PC-9 (cell line): ENCODE results near the gene NDUFAF8. TPM values are rescaled to one million over a fixed set of nuclear protein-coding genes. Genes with fewer than 3 reads are reported as not detected.

Experiments used
- BruUV-seq: library from RNA; stranded (reverse); fragments of 400-500 nt; replicated peaks from 2 replicates; lab custom pipeline; 2021; lab: Mats Ljungman, UMichigan
- CTCF ChIA-PET: fragments of 300-600 bp; sonication (Branson Sonifier 250); formaldehyde crosslinking; loops from one replicate; lab custom pipeline; 2022; ENCODE audit warnings: antibody characterized with exemption; lab: Charles Lee
- POLR2A ChIA-PET: fragments of 300-600 bp; sonication (Branson Sonifier 250); formaldehyde crosslinking; loops from one replicate; lab custom pipeline; 2022; ENCODE audit warnings: antibody characterized with exemption; ENCODE audit not compliant: unreplicated experiment; lab: Charles Lee
- DNase-seq, 2 experiments: peaks; one replicate each; pipeline versions ENCODE4 v3.0.0 to v3.0.0-alpha.2; 2015 to 2022; ENCODE audit warnings: mixed read lengths in 1 of 2
- H2AFZ ChIP-seq: fragments of 200-600 bp; sonication (generic); 2 replicates; pipeline ENCODE4 v1.8.1; 2017; ENCODE audit warnings: antibody characterized with exemption
- H3F3A ChIP-seq: fragments of 200-600 bp; sonication (generic); 2 replicates; pipeline ENCODE4 v1.8.1; 2017; ENCODE audit warnings: antibody characterized with exemption, mild to moderate bottlenecking, low read depth; ENCODE audit not compliant: insufficient read depth
- H3K27ac ChIP-seq: fragments of 200-600 bp; sonication (generic); 2 replicates; pipeline ENCODE4 v1.6.1; 2016; ENCODE audit warnings: mixed run types
- H3K27me3 ChIP-seq: fragments of 200-600 bp; sonication (generic); 2 replicates; pipeline ENCODE4 v1.6.1; 2016; ENCODE audit warnings: low read depth, mixed run types; ENCODE audit not compliant: insufficient read depth
- H3K36me3 ChIP-seq: fragments of 200-600 bp; sonication (generic); 2 replicates; pipeline ENCODE4 v1.6.1; 2016; ENCODE audit warnings: low read depth, mixed run types
- H3K4me1 ChIP-seq: fragments of 200-600 bp; sonication (generic); replicated peaks from 2 replicates; pipeline ENCODE4 v1.6.1; 2016; ENCODE audit warnings: mixed run types; ENCODE audit not compliant: insufficient read depth
- H3K4me2 ChIP-seq: fragments of 200-600 bp; sonication (generic); 2 replicates; pipeline ENCODE4 v1.6.1; 2017; ENCODE audit warnings: mixed run types
- H3K4me3 ChIP-seq: fragments of 200-600 bp; sonication (generic); 2 replicates; pipeline ENCODE4 v1.6.1; 2016; ENCODE audit warnings: mixed run types
- H3K79me2 ChIP-seq: fragments of 200-600 bp; sonication (generic); 2 replicates; pipeline ENCODE4 v1.6.1; 2017; ENCODE audit warnings: low read depth, mixed run types
- H3K9me2 ChIP-seq: fragments of 200-600 bp; sonication (generic); 2 replicates; pipeline ENCODE4 v1.8.1; 2017; ENCODE audit warnings: mild to moderate bottlenecking; ENCODE audit not compliant: insufficient read depth
- H3K9me3 ChIP-seq: fragments of 200-600 bp; sonication (generic); 2 replicates; pipeline ENCODE4 v1.8.1; 2016; ENCODE audit warnings: low read depth; ENCODE audit not compliant: insufficient read depth
- H4K20me1 ChIP-seq: fragments of 200-600 bp; sonication (generic); 2 replicates; pipeline ENCODE4 v1.8.1; 2017; ENCODE audit not compliant: insufficient read depth
- CTCF ChIP-seq: fragments of 200-600 bp; sonication (generic); conservative IDR thresholded peaks from 2 replicates; pipeline ENCODE4 v1.6.1; 2017; ENCODE audit warnings: mixed run types, antibody characterized with exemption, mild to moderate bottlenecking, moderate library complexity
- EZH2 ChIP-seq: fragments of 200-600 bp; sonication (generic); IDR thresholded peaks from 2 replicates; pipeline ENCODE4 v1.8.0; 2017; ENCODE audit warnings: antibody characterized with exemption, low read depth
- intact Hi-C: fragments of 100-400 bp; cut with micrococcal nuclease; formaldehyde crosslinking; loops from one replicate; pipeline ENCODE4 v1.10.0; 2022; ENCODE audit not compliant: unreplicated experiment
- total RNA-seq: library from RNA; stranded (reverse); gene quantifications from 2 replicates; pipeline ENCODE4 v1.2.3, GENCODE V29; 2021

NDUFAF8 gene
- total RNA-seq, 1 experiment from 2014 or later: 53.3 TPM

- Histone ChIP-seq H3K9me2 (no peaks in the 10 kb centered on the region), H3F3A (no peaks in the 10 kb centered on the region; the same call in 1 of the 2 replicates), H3K27me3 (no peaks in the 10 kb centered on the region), H3K27ac (no peak overlapping the region), H3K36me3 (no peaks in the 10 kb centered on the region), H3K9me3 (no peaks in the 10 kb centered on the region), H4K20me1 (no peaks in the 10 kb centered on the region; the same call in 1 of the 2 replicates), H3K79me2 (no peaks in the 10 kb centered on the region), H2AFZ (no peak overlapping the region), H3K4me2 (no peak overlapping the region), H3K4me1 (no peaks in the 10 kb centered on the region), H3K4me3 (no peak overlapping the region)
- TF ChIP-seq EZH2 (no peak), CTCF (no peak)
- POLR2A ChIA-PET: no interaction called here
- CTCF ChIA-PET: interaction anchor here (0.7 kb wide), 1 partner anchor 227 kb away, joined by 3 read pairs; no protein-coding TSS in a partner anchor
- BruUV-seq: no TSS peak
- no peak for DNase-seq
- intact Hi-C loops: no loop called here
Observed at GRCh38 chr17:81257533-81257932, 18.4 kb downstream of the NDUFAF8 start.

GRCh38 chr17:81258292-81258691 is 19.2 kb downstream of the NDUFAF8 start:
- Histone ChIP-seq H3K27ac (no peak overlapping the region), H3K36me3 (no peaks in the 10 kb centered on the region), H3K4me3 (no peak overlapping the region), H4K20me1 (no peaks in the 10 kb centered on the region; the same call in 1 of the 2 replicates), H3K27me3 (no peaks in the 10 kb centered on the region), H3K4me2 (no peak overlapping the region), H3K9me3 (no peaks in the 10 kb centered on the region), H2AFZ (no peak overlapping the region), H3K79me2 (no peaks in the 10 kb centered on the region), H3F3A (no peaks in the 10 kb centered on the region; the same call in 1 of the 2 replicates), H3K9me2 (no peaks in the 10 kb centered on the region), H3K4me1 (no peaks in the 10 kb centered on the region)
- BruUV-seq: no TSS peak
- intact Hi-C loops: no loop called here
- DNase-seq: no peak
- TF ChIP-seq EZH2 (no peak), CTCF (no peak)
- POLR2A ChIA-PET: no interaction called here
- CTCF ChIA-PET: no interaction called here

GRCh38 chr17:81259058-81259605 is 20.0 kb downstream of the NDUFAF8 start:
- no peak for TF ChIP-seq EZH2
- TF ChIP-seq CTCF: no peak

More at GRCh38 chr17:81259058-81259605, 20.0 kb downstream of the NDUFAF8 start:
- Histone ChIP-seq H3F3A (no peaks in the 10 kb centered on the region; the same call in 1 of the 2 replicates), H4K20me1 (no peaks in the 10 kb centered on the region; the same call in 1 of the 2 replicates), H3K4me1 (no peaks in the 10 kb centered on the region), H3K79me2 (no peaks in the 10 kb centered on the region), H2AFZ (no peak overlapping the region), H3K27ac (no peak overlapping the region), H3K4me2 (no peak overlapping the region), H3K27me3 (no peaks in the 10 kb centered on the region), H3K9me3 (no peaks in the 10 kb centered on the region), H3K9me2 (no peaks in the 10 kb centered on the region), H3K36me3 (no peaks in the 10 kb centered on the region), H3K4me3 (no peak overlapping the region)
- ChIA-PET POLR2A (no interaction called here), CTCF (no interaction called here)
- BruUV-seq: no TSS peak
- no peak for DNase-seq
- intact Hi-C loops: no loop called here
